Central memory CD8-positive, alpha-beta T cell (primary cell): ENCODE measurements around the gene CEP44.

Experiments
- ATAC-seq: fragments of 150-1000 bp; cut with Tn5 transposase; replicated peaks from 2 replicates; pipeline ENCODE4 v1.10.0; 2022; ENCODE audit warnings: mild to moderate bottlenecking, moderate FRiP score, moderate number of reproducible peaks; ENCODE audit not compliant: poor library complexity, severe bottlenecking; ENCODE audit errors: extremely low read depth
- DNase-seq, 2 donors: peaks; one replicate each; pipeline ENCODE4 v3.0.0; 2021; ENCODE audit warnings: low spot score in 2 of 2
- H3K27ac Mint-ChIP-seq: one replicate; pipeline ENCODE4 v1.8.0; 2022; ENCODE audit warnings: low read depth, mild to moderate bottlenecking, moderate library complexity, mixed read lengths
- H3K27me3 Mint-ChIP-seq: one replicate; pipeline ENCODE4 v1.8.0; 2022; ENCODE audit warnings: mixed read lengths
- H3K36me3 Mint-ChIP-seq: one replicate; pipeline ENCODE4 v1.8.0; 2022; ENCODE audit warnings: mild to moderate bottlenecking, moderate library complexity, mixed read lengths; ENCODE audit not compliant: insufficient read depth
- H3K4me1 Mint-ChIP-seq: one replicate; pipeline ENCODE4 v1.8.0; 2022; ENCODE audit warnings: mixed read lengths
- H3K4me3 Mint-ChIP-seq: one replicate; pipeline ENCODE4 v1.8.0; 2022; ENCODE audit warnings: mild to moderate bottlenecking, moderate library complexity, mixed read lengths
- H3K9me3 Mint-ChIP-seq: one replicate; pipeline ENCODE4 v1.8.0; 2022; ENCODE audit warnings: mixed read lengths

Gene CEP44

DNA sequence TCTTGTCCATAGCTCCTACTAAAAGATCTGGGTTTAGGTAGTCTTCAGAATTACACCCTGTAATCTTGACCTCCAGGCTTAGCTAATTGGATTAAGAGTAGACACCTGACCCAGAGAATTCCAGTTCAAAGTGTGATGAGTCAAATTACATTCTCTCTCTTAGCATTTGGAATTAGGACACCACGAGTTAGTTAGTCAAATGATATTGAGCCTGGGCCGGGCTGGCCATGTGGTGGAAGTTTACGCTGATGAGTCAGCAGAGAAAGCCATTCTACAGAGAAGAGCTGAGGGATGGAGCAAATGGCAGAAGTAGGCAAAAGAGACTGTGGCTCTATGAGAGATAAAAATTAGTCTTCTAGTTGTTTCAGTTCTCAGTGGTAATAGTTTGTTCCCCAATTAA is 31.1 kb downstream of the CEP44 start:
- DNase-seq (no peak), ATAC-seq (no peak)

DNA sequence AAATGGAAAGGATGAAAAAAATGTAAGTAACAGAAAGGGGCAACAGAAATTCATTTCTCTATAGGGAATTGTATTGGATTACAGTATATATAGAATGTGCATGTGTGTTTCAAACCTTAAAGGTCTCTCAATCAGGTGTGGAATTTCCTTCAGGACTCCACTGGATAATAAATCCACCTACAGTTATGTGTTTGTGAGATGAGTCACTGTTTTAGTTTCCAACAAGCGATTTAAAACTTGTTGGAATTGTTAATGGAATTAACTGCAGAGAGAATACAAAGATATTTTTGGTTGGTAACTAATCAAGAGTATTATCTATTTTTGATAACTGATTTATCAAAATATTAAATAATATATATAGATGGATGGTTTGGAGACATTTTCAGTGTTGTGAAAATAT is 32.8 kb downstream of the CEP44 start:
- Mint-ChIP-seq H3K36me3 (peaks cover 14% of the 10 kb centered on the region), H3K4me1 (peaks cover 6% of the 10 kb centered on the region), H3K9me3 (no peaks in the 10 kb centered on the region), H3K27me3 (no peaks in the 10 kb centered on the region), H3K4me3 (no peak overlapping the region), H3K27ac (no peak overlapping the region)
- DNase-seq (no peak), ATAC-seq (no peak)

More for the DNA sequence above, 31.1 kb downstream of the CEP44 start:
- H3K36me3 Mint-ChIP-seq = peaks cover 13% of the 10 kb centered on the region
- H3K4me1 Mint-ChIP-seq = peaks cover 6% of the 10 kb centered on the region
- no peaks in the 10 kb centered on the region for H3K27me3 Mint-ChIP-seq
- H3K27ac Mint-ChIP-seq = no peak overlapping the region
- no peaks in the 10 kb centered on the region for H3K9me3 Mint-ChIP-seq
- H3K4me3 Mint-ChIP-seq = no peak overlapping the region

GRCh38 chr4:174316954-174317353 is 33.2 kb downstream of the CEP44 start:
- Mint-ChIP-seq H3K4me1 (peaks cover 6% of the 10 kb centered on the region), H3K27ac (no peak overlapping the region), H3K27me3 (no peaks in the 10 kb centered on the region), H3K4me3 (no peak overlapping the region), H3K36me3 (peaks cover 14% of the 10 kb centered on the region), H3K9me3 (no peaks in the 10 kb centered on the region)
- DNase-seq (no peak), ATAC-seq (no peak)

DNA sequence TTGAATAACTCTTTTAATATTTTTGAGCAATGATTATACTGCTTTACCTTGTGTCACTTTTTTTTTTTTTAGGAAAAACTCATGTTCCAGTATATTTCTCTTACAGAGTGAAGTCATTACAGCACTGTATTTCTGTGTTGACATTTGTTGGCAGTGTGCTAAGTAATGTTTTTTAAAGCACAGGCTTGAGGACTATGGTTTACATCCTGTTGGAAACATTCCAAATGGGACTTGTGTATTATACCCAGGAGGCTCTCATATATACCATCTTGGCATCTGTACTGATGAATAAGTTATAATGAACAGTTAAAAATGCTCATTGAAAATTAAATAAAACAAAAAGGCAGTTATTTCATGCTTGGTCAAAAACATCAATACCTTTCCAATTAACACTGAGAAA is 33.8 kb downstream of the CEP44 start:
- ATAC-seq = no peak
- DNase-seq = no peak
- Mint-ChIP-seq H3K27ac (no peak overlapping the region), H3K36me3 (peaks cover 14% of the 10 kb centered on the region), H3K4me3 (no peak overlapping the region), H3K9me3 (no peaks in the 10 kb centered on the region), H3K27me3 (no peaks in the 10 kb centered on the region), H3K4me1 (peaks cover 5% of the 10 kb centered on the region)

DNA sequence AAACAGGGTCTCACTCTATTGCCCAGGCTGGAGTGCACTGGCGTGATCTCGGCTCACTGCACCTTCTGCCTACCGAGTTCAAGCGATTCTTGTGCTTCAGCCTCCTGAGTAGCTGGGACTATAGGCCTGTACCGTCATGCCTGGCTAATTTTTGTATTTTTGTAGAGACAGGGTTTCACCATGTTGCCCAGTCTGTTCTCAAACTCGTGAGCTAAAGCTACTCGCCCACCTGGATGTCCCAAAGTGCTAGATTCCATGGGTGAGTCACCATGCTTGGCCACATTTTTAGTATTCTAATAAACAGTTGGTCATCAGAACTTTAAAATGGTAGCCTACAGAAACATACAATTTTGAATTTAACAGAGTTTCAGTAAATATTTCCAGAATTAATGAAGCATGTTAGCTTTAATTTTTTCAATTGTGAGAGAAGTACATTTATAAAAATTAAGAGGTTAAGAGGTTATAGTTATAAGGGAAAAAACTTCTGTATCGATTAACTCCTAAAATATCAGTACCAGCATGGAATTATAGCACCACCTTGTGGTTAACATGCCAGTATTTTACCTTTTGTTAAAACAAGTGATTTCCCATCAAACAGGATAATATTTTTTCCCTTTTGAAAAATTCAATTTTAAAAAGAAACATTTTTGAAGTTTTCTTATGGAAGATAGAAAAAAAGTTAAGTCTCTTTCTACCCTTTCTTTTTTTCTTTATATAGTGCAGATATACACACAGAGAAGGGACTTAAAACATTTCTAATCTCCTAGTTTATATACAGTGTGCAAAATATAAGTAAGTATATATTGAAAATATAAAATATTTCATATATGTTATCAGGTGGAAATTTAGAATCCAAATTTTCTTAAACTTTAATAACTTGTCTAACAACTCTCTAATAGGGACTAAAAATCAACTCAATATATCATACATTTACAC is 35.4 kb downstream of the CEP44 start:
- Mint-ChIP-seq H3K27ac (no peak overlapping the region), H3K4me1 (no peaks in the 10 kb centered on the region), H3K9me3 (no peaks in the 10 kb centered on the region), H3K27me3 (no peaks in the 10 kb centered on the region), H3K4me3 (no peak overlapping the region), H3K36me3 (peaks cover 14% of the 10 kb centered on the region)
- ATAC-seq (no peak), DNase-seq (no peak)

DNA sequence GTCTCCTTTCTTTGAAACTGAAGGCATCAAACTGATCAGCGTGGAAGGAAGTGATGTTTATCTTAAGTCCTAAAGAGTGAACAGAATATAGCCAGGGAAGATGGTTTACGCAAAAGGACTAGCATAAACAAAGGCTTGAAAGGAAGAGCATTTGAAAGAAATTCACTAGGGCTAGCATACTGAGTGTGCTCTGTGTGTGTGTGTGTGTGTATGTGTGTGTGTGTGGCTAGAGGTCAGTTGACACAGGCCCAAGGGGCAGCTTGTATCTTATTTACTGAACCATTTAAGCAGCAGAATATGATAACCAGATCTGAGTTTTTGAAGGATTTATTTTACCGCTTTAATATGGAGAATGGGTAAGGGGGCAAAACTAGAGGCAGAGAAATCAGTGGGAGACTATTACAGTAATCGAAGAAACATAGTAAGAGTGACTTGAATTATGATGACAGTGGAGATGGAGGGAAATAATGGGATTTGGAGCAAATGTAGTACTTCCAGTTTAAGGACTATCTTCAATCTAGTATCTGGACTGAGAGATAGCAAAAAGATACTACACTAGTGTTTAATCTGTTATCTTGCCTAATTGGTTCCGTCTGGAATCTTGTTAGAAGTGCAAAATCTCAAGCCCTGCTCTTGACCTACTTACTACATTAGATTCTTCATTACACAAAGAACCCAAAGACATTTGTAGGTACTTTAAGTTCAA is 36.9 kb downstream of the CEP44 start:
- no peaks in the 10 kb centered on the region for H3K27me3 Mint-ChIP-seq
- peaks cover 8% of the 10 kb centered on the region for H3K36me3 Mint-ChIP-seq
- no peak overlapping the region for H3K27ac Mint-ChIP-seq
- no peaks in the 10 kb centered on the region for H3K9me3 Mint-ChIP-seq
- DNase-seq = no peak
- no peak overlapping the region for H3K4me3 Mint-ChIP-seq
- H3K4me1 Mint-ChIP-seq = no peaks in the 10 kb centered on the region
- no peak for ATAC-seq

GRCh38 chr4:174324236-174324635 is 40.5 kb downstream of the CEP44 start:
- Mint-ChIP-seq H3K36me3 (peaks cover 2% of the 10 kb centered on the region), H3K4me3 (no peak overlapping the region), H3K9me3 (no peaks in the 10 kb centered on the region), H3K27ac (no peak overlapping the region), H3K4me1 (no peaks in the 10 kb centered on the region), H3K27me3 (no peaks in the 10 kb centered on the region)
- DNase-seq = no peak
- no peak for ATAC-seq

- Mint-ChIP-seq H3K9me3 (no peaks in the 10 kb centered on the region), H3K4me1 (no peaks in the 10 kb centered on the region), H3K4me3 (no peak overlapping the region), H3K27ac (no peak overlapping the region), H3K27me3 (no peaks in the 10 kb centered on the region), H3K36me3 (peaks cover 1% of the 10 kb centered on the region)
- DNase-seq (no peak), ATAC-seq (no peak)
Observed at GRCh38 chr4:174324725-174325124, 41.0 kb downstream of the CEP44 start.

DNA sequence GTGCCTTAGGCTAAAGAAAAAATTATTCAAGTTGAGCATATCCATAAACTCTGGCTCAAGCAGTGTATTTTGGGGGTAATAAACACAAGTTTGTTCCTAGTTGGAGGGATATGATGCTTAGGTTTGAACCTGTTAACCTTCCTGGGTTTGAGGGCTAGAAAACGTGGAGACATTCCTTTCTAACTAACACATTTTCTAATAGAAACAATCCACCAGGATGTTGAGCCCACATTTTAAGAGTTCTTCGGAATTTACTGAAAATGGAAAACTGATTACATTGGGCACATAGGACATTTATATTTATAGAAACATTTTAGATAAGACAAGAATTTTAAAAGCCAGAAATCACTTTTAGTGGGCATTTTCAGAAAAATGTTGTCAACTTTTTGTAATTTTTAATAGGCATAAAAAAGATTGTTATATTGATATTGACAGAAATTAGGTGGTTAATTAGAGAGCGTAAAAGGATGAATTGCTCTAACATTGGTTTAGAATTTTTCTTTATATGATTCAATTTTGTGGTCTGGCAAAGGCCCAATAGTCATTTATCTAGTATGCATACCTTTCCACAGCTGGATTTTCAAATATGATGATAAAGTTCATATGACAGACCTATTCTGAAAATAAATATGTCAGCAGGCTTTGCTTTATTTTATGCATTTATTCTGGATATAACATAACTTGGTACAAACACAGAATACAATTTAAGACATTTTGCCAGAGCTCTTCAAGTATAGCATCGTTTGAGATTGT is 49.2 kb downstream of the CEP44 start:
- H3K4me3 Mint-ChIP-seq = no peak overlapping the region
- H3K27ac Mint-ChIP-seq = no peak overlapping the region
- H3K27me3 Mint-ChIP-seq = no peaks in the 10 kb centered on the region
- no peaks in the 10 kb centered on the region for H3K4me1 Mint-ChIP-seq
- no peaks in the 10 kb centered on the region for H3K9me3 Mint-ChIP-seq
- DNase-seq (no peak), ATAC-seq (no peak)
- peaks cover 3% of the 10 kb centered on the region for H3K36me3 Mint-ChIP-seq

DNA sequence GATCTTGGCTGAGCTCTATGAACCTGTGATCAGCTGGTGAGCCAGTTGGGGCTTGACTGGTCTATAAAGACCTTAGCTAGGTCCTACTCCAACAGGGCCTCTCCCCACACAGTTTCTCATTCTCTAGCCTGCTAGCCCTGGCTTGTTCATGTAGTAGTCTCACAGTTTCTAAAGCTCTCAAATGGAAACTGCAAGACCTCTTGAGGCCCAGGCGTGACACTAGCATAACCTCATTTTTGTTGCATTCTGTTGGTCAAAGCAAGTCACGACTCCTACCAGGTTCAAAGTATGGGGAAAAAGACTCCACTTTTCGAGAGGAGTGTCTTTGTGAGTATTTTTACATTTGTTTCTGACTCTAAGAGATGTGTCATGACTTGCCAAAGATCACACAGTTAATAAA is 50.9 kb downstream of the CEP44 start:
- Mint-ChIP-seq H3K27ac (no peak overlapping the region), H3K4me3 (no peak overlapping the region), H3K9me3 (no peaks in the 10 kb centered on the region), H3K36me3 (peaks cover 3% of the 10 kb centered on the region), H3K27me3 (no peaks in the 10 kb centered on the region), H3K4me1 (no peaks in the 10 kb centered on the region)
- DNase-seq (no peak), ATAC-seq (no peak)

DNA sequence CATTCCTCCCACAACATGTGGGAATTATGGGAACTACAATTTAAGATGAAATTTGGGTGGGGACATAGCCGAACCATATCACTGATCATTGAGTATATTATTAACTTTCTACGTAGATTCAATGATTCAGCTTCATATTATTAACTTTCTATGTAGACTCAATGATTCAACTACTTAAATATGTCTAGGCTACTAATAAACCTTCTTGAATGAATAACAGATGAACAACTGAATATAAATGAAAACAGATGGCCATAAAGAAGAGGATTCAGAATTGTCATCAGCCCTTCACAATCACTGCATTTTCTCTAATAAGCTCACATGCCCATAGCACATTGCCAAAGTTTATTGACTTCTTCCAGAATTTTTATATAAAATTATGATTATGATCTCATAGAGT is 57.0 kb downstream of the CEP44 start:
- Mint-ChIP-seq H3K27me3 (peaks cover 10% of the 10 kb centered on the region), H3K4me3 (no peak overlapping the region), H3K27ac (no peak overlapping the region), H3K36me3 (peaks cover 1% of the 10 kb centered on the region), H3K9me3 (no peaks in the 10 kb centered on the region), H3K4me1 (no peaks in the 10 kb centered on the region)
- DNase-seq (no peak), ATAC-seq (no peak)

GRCh38 chr4:174349156-174349555 is 65.4 kb downstream of the CEP44 start:
- ATAC-seq (no peak), DNase-seq (no peak)
- Mint-ChIP-seq H3K4me1 (no peaks in the 10 kb centered on the region), H3K27me3 (peaks cover 65% of the 10 kb centered on the region), H3K4me3 (no peak overlapping the region), H3K27ac (no peak overlapping the region), H3K36me3 (no peaks in the 10 kb centered on the region), H3K9me3 (peaks cover 10% of the 10 kb centered on the region)
